Dedifferentiated amniotic fluid mesenchymal stem cell (primary cell): Measurements from ENCODE around the gene USPL1.

ENCODE experiments used
- DNase-seq: peaks from one replicate; pipeline ENCODE4 v3.0.0-alpha.2; 2016; ENCODE audit errors: extremely low spot score

Gene USPL1

DNA sequence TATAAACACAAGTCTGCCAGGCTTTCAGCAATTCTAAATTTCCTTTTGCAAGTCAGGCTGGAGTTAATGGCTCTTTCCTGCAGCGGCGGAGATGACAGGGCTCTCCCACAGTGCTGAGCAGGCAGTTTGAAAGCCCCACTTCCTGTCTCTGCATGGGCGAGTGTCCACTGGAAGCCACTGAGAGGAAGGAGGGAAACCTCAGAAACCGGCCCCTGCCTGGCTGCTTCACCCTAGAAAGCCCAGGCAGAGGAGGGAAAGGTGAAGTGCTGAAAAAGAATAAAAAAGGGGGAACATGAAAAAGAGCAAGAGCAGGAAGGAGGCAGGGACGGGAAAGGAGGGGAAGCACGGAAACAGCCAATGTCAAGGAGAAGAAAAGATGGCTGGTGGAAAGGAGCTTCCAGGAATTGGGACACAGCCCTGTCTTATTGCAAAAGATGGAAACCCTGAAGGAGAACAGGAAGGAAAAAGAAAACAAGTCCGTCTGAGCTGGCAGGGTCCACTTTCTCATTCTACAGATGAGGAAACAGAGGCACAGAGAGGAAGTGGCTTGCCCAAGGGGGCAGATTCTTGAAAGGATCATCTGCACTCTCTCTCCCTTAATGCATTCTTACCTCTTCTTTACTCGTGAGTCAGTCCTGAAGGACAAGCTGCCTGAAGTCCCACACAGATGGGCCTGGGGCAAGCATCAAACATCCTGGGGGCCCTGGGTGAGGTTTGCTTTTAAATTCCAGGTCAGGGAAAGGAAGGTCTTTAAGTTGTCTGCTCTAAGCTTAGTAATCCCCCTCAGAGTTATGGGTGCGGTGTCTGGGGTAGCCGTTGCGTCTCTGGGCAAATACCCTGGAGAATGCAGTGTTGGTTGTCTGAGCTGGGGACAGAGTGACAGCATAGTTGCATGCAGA lies 78.8 kb downstream of the USPL1 start:
- no peak for DNase-seq

DNA sequence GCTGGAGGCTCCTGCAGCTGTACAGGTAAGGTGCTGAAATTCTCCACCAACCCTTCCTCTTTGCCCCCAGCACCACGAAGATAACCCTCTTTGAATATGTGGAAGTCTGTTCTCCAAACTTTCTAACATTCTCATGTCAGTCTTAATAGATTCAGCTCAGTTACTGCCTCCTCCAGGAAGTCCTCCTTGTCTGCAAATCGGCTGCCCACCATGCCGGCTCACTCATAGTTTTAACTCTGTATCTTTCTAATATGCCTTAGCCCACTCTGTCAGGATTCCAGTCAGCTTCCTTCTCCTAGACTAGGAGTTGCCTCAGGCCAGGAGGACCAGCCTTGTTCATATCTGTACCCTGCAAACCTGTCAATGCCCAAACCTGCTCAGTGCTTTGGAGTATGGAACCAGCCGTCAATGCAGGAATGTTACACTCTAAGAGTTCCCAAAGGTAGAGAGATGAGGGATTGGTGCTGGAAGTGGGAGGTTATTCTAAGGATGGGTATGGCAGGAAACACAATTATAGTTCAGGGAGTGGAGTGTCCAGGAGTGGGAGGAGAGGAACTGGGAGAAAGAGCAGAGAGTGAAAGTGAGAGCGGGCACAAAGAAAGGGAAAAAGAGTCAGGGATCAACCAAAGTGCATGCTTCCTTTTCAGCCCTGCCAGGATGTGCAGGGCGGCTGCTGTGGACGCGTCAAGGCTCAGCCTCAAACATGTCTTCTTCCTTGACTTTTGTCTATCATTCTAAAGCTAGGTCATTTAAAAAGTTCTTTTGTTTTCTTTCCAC lies 79.6 kb downstream of the USPL1 start:
- DNase-seq = no peak

DNA sequence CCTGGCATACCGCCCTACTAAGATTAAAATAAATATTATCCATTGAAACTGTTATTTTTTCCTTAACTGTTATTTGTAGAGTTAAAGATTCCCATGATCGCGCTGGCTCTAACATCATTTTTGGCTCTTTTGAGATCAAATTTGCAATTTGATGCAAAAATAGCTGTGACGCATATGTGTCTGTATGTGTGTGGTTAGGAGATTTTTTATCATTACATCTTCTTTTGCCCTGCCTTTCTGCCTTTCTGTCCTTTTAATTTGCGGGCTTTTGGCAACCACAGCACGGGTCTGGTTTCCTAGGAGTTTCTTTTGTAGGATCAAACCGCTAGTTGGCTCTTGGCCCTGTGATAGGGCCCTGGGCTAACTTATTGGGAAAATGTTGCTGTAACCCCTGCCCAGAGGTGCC lies 80.3 kb downstream of the USPL1 start:
- DNase-seq = no peak

DNA sequence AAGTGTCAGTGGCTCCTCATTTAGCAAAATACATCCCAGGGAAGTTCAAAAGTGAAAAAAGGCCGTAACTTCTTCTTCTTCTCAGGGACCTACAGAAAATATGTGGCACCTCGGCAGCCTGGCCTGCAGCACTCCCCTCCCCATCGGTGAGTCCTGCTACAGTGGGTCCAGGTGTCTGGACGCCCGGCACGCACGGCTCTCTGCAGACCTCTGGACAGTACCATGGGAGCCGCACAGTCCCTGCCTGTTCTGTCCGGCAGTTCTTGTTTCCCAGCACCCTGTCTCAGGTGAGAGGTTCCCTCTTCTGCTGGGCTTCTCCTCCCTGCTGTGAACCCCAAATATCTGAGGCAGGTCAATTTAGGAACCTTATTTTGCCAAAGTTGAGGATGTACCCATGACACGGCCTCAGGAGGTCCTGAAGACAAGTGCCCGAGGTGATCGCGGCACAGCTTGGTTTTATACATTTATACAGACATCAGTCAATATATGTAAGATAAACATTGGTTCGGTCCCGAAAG lies 80.8 kb downstream of the USPL1 start:
- DNase-seq = no peak

DNA sequence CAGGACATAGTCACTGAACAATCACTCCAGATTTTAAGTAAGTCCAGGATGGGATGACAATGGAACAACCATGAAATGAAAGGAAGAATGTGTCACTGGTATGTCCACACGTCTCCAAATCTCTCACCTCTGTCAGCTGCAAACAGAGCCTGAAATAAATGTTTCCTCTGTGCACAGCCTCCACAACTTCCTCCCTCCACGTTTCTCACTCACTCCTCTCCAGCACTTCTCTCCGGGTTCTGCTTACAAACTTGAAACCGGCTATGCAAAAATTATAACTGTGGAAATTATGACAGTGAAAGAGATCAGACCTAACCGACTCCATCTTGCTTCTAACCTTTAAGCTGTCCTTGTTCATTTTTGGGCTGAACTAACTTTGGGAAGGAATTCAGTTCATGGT lies 82.6 kb downstream of the USPL1 start:
- DNase-seq = no peak

DNA sequence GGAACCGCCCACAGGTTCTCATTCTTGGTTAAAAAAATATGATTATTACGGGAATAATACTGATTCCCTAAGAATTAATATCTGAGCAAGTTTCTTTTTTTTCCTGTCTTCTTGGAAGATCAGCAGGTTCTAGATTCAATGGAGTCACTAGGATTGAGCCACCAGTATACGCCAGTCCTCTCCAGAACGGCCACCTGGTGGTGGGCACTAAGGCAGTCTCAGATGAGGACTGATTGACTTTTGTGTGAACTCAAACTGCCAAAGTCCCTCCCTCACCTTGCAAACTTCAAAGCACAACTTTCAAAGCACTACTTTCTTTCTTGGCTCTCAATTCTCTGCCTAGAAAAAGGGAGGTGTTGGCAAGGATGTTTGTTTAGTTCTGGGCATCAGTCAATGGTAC lies 84.3 kb downstream of the USPL1 start:
- no peak for DNase-seq

DNA sequence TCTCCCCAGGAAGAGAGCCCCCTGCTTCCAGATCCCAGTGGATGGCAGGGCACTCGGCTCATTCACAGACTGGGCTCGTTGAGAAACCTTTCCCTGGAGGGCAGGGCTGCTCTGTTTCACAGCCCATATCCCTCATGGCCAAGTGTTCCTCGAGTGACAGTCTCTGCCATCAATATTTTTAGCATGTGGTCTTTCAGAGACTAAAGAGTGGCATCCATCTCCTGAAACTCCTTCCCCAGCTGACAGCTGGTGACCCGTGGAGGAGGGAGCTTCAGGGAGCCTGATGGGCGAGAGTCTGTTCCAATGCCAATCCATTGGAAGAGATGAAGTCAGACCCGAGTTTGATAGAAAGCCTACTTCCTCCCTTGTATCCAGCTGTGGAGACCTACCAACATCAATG lies 86.9 kb downstream of the USPL1 start:
- no peak for DNase-seq

DNA sequence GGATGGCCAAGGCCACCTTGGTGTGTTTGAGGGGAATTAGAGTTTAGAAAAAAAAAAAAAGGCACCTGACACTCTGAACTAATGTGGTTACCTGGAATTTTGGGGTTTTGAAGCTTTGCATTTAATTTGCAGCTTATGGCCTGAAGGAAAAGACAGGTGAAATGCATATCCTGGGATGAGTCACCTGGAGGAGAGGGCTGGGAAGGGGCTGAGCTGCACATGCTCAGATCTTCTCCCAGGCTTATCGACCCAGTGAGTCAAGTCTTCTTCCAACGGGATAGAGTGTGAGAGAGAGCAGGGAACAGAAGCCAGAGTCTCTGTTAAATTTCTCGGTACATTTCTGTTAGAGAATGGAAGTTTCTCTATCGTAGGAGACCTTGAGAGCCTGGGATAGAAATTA lies 88.0 kb downstream of the USPL1 start:
- DNase-seq = no peak

DNA sequence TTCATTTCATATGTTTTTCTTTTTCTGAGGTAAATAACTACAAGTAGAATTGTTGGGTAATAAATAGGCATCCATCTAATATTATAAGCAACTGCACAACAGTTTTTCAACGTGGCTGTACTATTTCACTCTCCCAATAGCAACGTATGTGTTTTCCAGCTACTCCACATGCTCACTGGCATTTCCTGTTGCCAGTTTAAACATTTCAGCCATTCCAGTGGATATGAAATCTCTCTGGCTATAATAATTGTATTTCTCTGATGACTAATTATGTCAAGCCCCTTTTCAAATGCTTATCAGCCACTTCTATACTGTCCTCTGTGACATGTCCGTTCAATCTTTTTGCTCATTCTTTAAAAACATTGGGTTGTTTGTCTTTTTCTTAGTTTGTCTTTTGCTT lies 90.8 kb downstream of the USPL1 start:
- DNase-seq = peak; percentile 60
